ENCODE results near the gene NRL. TPM values are rescaled to one million over a fixed set of nuclear protein-coding genes. Genes with fewer than 3 reads are reported as not detected.

The NRL gene
- total RNA-seq, 1 donor from 2014 or later, result 1.9 TPM

- peaks cover 4% of the 10 kb centered on the region for H3K27me3 Mint-ChIP-seq (ENCODE audit: unreplicated experiment)
- no peak overlapping the region for H3K27ac Mint-ChIP-seq (ENCODE audit: unreplicated experiment)
- no peak for TF ChIP-seq CTCF (IDR thresholded peaks at IDR 0.05)
- no peaks in the 10 kb centered on the region for H3K36me3 Mint-ChIP-seq (ENCODE audit: unreplicated experiment)
- no peaks in the 10 kb centered on the region for H3K4me1 Mint-ChIP-seq (ENCODE audit: unreplicated experiment)
- DNase-seq (ENCODE audit: extremely low spot score, unreplicated experiment), result no peak
- H3K9me3 Mint-ChIP-seq (ENCODE audit: unreplicated experiment), result no peaks in the 10 kb centered on the region
- no peak overlapping the region for H3K4me3 Mint-ChIP-seq (ENCODE audit: unreplicated experiment)
These were observed 53.5 kb downstream of the NRL start for GRCh38 chr14:24060984-24061913.

- no peak for TF ChIP-seq CTCF (IDR thresholded peaks at IDR 0.05)
- DNase-seq (ENCODE audit: extremely low spot score, unreplicated experiment), result no peak
- Mint-ChIP-seq H3K9me3 (ENCODE audit: unreplicated experiment) (no peaks in the 10 kb centered on the region), H3K4me3 (ENCODE audit: unreplicated experiment) (no peak overlapping the region), H3K27me3 (ENCODE audit: unreplicated experiment) (peaks cover 4% of the 10 kb centered on the region), H3K27ac (ENCODE audit: unreplicated experiment) (no peak overlapping the region), H3K36me3 (ENCODE audit: unreplicated experiment) (no peaks in the 10 kb centered on the region), H3K4me1 (ENCODE audit: unreplicated experiment) (no peaks in the 10 kb centered on the region)
These were observed 54.3 kb downstream of the NRL start for GRCh38 chr14:24060443-24060842.

GRCh38 chr14:24059841-24060388 is 54.8 kb downstream of the NRL start:
- Mint-ChIP-seq H3K4me1 (ENCODE audit: unreplicated experiment) (no peaks in the 10 kb centered on the region), H3K27me3 (ENCODE audit: unreplicated experiment) (peaks cover 7% of the 10 kb centered on the region), H3K4me3 (ENCODE audit: unreplicated experiment) (no peak overlapping the region), H3K9me3 (ENCODE audit: unreplicated experiment) (no peaks in the 10 kb centered on the region), H3K36me3 (ENCODE audit: unreplicated experiment) (no peaks in the 10 kb centered on the region), H3K27ac (ENCODE audit: unreplicated experiment) (no peak overlapping the region)
- no peak for DNase-seq (ENCODE audit: extremely low spot score, unreplicated experiment)
- TF ChIP-seq CTCF (IDR thresholded peaks at IDR 0.05), result no peak

GRCh38 chr14:24058951-24059475 is 55.7 kb downstream of the NRL start:
- TF ChIP-seq CTCF (IDR thresholded peaks at IDR 0.05), result no peak
- Mint-ChIP-seq H3K9me3 (ENCODE audit: unreplicated experiment) (no peaks in the 10 kb centered on the region), H3K27ac (ENCODE audit: unreplicated experiment) (no peak overlapping the region), H3K27me3 (ENCODE audit: unreplicated experiment) (peaks cover 13% of the 10 kb centered on the region), H3K4me3 (ENCODE audit: unreplicated experiment) (no peak overlapping the region), H3K36me3 (ENCODE audit: unreplicated experiment) (no peaks in the 10 kb centered on the region), H3K4me1 (ENCODE audit: unreplicated experiment) (no peaks in the 10 kb centered on the region)
- DNase-seq (ENCODE audit: extremely low spot score, unreplicated experiment), result no peak

All from osteocyte (in vitro differentiated cells).